Measurements from ENCODE around the gene CHRDL2.

The CHRDL2 gene

DNA sequence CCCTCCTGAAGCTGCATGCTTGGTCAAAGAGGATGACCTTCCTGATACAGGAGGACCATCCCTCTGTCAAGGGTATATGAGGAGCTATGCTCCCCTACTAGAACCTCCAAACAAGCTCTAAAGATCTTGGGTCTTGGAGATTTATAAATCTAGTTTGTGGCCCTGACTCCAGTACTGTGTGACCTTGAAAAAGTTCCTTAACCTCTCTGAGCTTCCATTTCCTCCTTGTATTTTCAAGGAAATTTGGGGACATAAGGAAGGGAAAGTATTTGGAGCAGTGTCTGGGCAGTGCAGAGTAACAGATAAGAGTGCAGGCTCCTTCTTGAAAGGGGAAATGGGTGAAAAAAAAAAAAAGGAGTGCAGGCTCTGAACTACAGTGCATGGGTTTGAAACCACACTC, 45.9 kb downstream of the CHRDL2 start:
- no peak for DNase-seq (ENCODE audit: low read depth, low spot score)

DNA sequence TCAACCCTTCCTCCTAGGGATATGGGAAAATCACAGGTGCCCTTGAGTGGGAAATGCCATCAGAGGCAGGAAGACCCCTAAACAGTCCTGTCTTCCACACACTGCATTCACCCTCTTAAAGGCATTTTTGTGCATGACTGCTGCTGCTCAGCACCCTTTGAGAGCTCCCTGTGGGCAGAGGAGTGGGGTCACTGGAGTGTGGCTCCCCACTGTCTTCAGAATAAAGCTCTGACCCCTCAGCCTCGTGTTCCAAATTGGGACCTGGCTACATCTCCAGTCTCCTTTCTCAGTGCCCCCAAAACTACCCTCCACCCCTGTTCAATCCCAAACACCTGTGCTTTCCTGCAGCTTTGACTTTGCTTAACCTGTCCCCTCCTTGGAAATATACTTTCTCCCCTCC, 46.6 kb downstream of the CHRDL2 start:
- no peak for DNase-seq (ENCODE audit: low read depth, low spot score)

- DNase-seq (ENCODE audit: low read depth, low spot score), result no peak
These were observed 47.2 kb downstream of the CHRDL2 start for GRCh38 chr11:74683941-74684481.

GRCh38 chr11:74683279-74683871, 47.9 kb downstream of the CHRDL2 start:
- DNase-seq (ENCODE audit: low read depth, low spot score), result no peak

DNA sequence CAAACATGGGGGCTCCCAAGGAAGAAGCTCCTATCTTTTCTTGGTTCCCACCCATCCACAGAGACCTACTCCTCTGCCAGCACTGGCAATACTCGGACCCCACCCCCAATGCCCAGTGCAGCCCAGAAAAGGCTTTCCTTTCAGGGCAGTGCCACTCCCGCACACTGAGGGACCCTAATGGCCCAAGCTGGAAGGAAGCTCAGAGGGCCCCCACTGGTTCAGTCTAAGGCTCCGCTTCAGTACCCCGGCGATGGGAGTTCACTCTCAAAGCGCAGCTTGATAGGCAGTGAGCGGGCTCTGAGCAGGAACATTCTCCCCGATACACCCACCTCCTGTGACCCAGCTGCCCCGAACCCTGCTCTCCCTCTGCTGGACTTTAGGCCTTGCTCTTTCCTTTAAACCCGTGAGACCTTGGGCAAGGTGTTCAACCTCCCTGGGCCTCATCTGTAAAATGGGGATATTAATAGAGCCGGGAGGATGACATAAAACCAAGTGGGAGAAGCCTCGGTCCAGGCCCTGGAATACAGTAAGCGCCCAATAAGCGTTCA, 48.4 kb downstream of the CHRDL2 start:
- DNase-seq (ENCODE audit: low read depth, low spot score), result no peak

DNA sequence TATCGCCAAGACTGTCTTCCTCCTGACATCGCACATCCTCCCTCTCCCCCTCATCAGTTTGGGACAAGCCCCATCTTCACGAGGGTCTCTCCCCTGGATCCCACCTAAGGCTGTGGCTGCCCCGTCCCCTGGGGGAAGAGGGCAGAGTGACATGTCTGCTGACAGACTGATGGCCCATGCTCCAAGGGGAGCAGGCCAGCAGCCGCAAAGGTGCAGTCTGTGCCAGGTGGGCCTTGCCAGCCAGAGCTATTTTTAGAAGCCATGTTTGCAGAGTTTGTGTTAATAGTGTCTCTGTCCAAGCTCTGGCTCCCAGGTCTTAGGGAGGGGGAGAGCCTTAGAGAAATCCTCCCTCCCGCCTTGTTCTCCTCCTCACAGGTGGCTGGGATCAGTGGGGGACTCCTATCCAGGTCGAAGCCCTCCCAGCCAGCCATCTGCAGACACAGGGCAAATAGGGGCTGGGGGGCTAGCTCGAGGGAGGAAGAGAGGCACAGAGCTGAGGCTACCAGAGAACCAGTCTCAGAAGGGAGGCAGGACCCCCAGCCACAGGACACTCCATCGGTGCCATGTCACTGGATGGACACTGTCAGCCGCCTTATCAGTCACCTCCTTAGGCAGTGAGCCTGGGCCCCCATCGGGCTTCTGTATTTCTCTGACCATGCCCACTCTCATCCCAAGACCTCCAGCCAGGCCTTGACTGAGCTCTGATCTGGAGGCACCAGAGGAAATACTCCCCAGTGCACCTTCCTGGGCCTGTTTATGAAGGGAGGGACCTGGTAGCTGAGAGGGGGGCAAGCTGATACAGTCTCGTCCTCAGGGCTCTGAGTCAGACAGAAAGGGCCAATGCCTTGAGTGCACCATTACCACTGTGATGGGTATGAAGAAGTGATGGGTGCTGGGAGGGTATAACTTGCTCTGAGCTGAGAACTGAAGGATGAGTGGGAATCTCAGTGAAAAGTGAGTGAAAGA, 49.3 kb downstream of the CHRDL2 start:
- DNase-seq (ENCODE audit: low read depth, low spot score), result no peak

DNA sequence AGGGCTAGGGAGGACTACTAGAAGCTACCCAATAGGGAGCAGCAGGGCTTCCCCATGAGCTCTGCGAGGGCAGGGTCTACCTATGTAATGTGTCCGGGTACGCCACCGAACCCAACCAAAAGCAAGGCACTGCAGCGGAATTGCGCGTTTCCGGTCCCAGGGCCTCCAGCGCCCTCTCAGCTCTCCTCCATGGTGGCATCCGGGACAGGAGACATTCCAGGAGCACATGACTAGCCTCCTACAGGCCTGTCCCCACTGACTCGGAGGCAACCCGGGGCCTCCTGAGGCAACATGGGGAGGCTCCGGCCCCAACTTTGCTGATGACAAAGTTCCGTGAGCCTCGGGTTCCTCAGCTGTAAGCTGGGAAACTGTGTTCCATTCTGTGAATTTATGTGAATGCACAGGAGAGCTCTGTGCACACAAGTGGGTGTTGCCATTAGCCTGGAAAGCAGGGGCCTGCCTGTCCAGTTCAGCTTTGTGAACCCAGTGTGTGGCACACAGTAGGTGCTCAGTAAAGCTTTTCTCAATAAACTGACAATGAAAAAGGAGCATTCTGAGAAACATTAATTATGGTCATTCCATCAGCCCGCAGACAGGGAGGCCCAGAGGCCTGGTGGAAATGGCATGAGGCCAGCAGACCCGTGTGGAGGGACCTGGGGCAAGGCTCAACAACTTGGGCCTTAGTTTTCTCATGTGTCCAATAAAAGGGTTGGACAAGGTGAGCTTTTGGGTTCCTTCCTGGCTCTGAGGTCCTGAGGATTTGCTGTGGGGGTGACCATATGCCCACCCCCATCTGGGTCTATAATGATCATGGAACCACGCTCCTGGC, 50.3 kb downstream of the CHRDL2 start:
- no peak for DNase-seq (ENCODE audit: low read depth, low spot score)

GRCh38 chr11:74680035-74680671, 51.1 kb downstream of the CHRDL2 start:
- DNase-seq (ENCODE audit: low read depth, low spot score), result no peak

DNA sequence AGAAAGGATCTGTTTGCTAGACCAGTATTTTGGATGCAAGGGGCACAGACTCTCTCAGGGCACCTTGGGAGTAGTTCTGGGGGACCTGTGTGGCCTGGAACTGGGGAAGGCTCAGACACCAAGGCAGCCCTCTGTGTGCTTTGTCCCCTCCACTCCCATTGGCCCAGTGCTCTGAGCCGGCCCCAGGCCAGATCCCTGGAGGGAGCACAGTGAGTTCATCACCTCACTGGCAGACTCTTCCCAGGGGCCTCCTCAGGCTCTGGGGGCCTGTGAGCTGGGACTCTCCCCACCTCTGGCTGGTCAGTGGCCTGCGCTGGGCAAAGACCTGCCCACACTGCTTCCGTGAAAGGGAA, 51.7 kb downstream of the CHRDL2 start:
- DNase-seq (ENCODE audit: low read depth, low spot score), result no peak

DNA sequence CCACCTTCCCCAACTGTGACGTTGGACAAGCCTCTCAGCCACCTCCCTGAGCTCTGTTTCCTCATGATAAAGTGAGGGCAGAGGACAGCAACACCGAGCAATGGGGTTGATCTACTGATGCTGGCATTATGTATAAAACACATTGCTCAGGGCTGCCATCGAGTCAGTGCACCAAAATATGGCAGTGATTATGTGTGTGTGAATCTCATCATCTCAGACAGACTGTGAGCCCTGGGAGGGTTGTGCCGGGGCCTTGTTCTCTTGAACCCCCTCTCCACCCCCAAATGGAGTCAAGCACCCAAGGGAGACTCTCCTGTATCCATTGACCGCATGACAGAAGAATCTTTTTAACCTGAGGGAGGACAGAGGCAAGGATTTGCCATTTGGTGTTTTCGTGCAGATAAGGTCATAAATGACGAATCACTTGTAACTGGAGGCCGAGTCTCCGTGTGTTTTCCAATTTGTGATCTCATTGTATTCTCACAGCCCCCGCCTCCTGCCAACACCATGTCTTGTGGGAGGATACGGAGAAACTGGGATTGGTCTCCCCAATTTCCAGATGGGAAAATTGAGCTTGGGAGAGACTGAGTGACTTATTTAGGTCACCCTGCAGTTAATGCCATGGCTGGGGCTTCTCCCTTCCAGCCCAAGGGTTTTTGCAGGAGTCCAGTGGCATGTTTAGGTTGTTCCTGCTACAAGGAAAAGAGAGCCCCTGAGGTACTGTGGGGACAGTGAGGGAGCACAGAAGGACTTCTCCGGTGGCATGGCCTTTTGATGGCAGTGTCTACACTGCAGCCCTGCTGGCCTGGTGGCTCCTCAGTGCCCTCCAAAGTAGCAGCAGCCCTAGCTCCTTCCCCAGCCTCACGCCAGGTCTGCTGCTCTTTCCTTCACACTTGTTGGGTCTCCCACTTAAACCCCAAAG, 52.4 kb downstream of the CHRDL2 start:
- no peak for DNase-seq (ENCODE audit: low read depth, low spot score)

- DNase-seq (ENCODE audit: low read depth, low spot score), result no peak
These were observed 53.2 kb downstream of the CHRDL2 start for GRCh38 chr11:74678041-74678440.

- DNase-seq (ENCODE audit: low read depth, low spot score), result no peak
These were observed 54.1 kb downstream of the CHRDL2 start for GRCh38 chr11:74677131-74677530.

DNA sequence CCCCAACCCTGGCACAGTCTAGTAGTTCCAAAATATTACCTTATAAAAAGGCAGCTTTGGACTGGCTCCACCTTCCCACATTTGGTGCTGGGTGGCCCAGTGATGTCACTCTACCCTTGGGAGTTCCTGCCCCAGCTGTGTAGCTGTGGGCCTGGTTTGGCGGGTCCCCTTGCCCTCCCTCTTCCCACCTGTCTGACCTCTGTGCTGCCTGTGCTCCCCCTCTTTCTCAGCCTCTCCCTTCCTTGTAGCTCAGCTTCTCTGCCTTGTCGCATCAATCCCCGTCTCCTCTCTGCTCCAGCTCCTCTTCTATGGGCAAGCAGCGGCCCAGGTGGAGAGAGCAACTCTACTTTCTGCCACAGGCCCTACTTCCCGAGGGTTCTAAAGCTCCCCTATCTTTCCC, 54.6 kb downstream of the CHRDL2 start:
- DNase-seq (ENCODE audit: low read depth, low spot score), result no peak

GRCh38 chr11:74675761-74676160, 55.5 kb downstream of the CHRDL2 start:
- DNase-seq (ENCODE audit: low read depth, low spot score), result no peak

DNA sequence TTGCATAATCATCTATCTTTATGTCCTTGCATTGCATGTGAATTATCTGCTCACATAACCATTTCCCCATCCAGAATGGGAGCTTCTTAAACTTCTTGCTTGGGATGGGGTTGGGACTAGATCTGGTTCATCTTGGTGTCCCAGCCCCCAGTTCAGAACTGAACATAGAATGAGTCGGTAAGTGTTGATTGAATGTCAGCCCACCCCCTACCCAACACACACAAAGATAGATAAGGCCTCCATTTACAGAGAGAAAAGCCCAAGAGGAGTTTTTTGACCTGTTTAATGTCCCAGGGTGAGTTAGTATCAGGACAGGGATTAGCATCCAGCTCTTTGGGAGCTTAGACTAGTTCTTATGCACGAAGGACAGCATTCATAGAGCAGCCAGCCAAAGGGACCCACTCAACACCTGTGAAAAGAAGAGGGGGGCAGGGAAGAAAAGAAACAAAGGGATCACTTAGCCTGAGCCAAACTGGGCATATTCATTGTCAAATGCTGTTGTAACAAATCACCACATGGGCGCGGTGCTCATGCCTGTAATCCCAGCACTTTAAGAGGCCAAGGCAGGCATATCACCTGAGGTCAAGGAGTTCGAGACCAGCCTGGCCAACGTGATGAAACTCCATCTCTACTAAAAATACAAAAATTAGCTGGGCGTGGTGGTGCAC, 57.4 kb downstream of the CHRDL2 start:
- no peak for DNase-seq (ENCODE audit: low read depth, low spot score)

DNA sequence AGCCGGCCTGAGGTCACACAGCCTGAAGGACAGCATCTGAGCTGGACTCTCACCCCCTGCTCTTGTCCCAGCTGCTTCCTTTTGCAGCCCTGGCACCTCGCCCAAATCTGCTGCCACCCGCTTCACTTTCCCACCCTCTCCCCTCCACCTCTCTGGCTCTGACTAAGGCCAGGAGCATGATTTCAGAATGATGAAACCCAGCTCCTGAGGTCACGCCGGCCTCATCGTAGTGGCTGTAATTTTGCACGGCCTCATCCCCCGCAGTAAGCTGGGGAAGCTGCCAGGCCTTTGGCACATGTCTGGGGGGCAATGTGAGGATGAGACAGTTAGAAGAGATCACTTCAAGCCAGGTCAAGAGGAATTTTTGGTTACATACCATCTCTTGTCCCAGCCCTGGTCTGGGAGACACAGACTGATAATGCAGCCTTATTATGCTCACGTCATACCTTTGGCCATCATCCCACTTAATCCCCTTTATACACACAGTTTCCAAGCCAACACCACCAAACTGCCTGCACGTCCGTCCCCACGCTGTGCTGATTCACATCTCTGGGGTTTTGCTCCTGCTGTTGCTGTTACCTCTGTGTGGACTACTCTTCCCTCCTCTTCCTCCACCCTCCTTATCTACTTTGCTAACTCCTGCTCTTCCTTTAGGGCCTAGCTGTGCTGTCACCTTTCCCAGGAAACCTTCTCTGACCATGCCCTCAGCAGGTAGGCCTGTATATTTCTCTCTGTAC, 58.1 kb downstream of the CHRDL2 start:
- DNase-seq (ENCODE audit: low read depth, low spot score), result no peak

DNA sequence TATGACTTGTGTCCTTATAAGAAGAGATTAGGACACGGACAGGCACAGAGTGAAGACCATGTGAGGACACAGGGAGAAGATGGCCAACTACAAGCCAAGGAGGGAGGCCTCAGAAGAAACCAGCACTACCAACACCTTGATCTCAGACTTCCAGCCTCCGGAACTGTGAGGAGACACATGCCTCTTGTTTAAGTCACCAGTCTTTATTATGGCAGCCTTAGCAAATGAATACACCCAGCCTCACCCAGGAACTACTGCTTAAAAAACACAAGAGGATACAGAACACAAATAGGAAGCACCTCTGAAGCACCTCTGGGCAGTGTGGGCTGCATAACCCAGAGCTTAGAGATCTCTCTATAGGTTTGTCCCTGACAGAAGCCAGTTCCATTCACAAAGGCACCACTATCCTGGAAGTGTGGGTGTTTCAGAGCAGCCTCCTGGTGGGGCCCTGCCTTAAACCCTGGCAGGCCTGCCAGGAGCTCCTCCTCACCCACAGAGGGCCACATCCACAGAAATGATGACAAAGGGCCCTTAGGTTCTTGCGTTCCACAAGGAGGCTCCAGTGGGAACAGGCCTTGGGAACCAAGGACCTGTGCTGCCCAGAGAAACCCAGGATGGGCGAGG, 58.8 kb downstream of the CHRDL2 start:
- DNase-seq (ENCODE audit: low read depth, low spot score), result no peak

DNA sequence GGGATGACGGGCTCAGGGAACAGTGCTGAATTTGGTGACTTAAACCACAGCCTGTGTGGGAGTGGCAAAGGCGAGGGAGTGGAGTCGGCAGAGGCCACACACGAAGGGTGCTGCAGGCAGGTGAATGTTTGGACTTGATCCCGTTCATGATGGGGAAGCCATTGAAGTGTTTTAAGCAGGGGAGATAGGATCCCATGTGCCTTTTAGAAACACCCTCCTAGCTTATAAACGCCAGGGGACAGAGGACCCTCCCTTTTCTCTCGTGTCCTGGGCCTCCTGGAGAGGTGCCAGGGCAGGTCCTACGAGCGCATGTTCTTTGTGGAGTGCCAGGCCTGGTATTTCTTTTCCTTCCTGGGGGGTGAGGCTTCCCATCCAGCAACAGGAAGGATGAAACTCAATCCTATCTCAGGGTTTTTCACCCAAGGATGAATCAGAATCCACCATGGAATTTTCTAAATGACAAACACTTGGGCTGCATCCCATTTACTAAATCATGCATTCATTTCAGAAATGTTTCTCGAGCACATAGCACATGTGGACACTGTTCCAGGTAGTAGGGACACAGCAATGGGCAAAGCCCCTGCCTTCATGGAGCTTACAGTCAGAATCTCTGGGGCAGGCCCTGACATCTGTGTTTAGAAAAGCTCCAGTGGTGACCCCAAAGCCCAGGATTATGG, 59.6 kb downstream of the CHRDL2 start:
- DNase-seq (ENCODE audit: low read depth, low spot score), result no peak
